GM12878 (cell line): ENCODE results near the gene BRIX1. TPM values are rescaled to one million over a fixed set of nuclear protein-coding genes. Genes with fewer than 3 reads are reported as not detected.

Experiments
- ATAC-seq: fragments of 200-7000 bp; cut with Tn5 transposase; 3 replicates; pipeline ENCODE4 v1.9.1; 2020; ENCODE audit warnings: mild to moderate bottlenecking, moderate library complexity
- BruUV-seq: library from RNA; stranded (reverse); fragments of 400-500 nt; replicated peaks from 2 replicates; lab custom pipeline; 2021; lab: Mats Ljungman, UMichigan
- CTCF ChIA-PET: fragments of 300-600 bp; sonication (Branson Sonifier 250); formaldehyde crosslinking; extraction: SDS; loops from one replicate; lab custom pipeline; 2021; ENCODE audit warnings: inconsistent platforms; lab: Yijun Ruan, JAX
- POLR2A ChIA-PET: fragments of 350-600 bp; formaldehyde crosslinking; extraction: SDS; loops from one replicate; lab custom pipeline; 2021; ENCODE audit warnings: inconsistent platforms; lab: Charles Lee
- RAD21 ChIA-PET: fragments of 300-600 bp; sonication (Branson Sonifier 250); formaldehyde crosslinking; loops from one replicate; lab custom pipeline; 2023; ENCODE audit warnings: antibody characterized with exemption; ENCODE audit not compliant: unreplicated experiment; lab: Charles Lee
- SMC1A ChIA-PET: fragments of 300-600 bp; sonication (Branson Sonifier 250); formaldehyde crosslinking; loops from one replicate; lab custom pipeline; 2023; ENCODE audit not compliant: unreplicated experiment, uncharacterized antibody; lab: Charles Lee
- DNase-seq: peaks from one replicate; pipeline ENCODE4 v3.0.0-alpha.2; 2011; ENCODE audit warnings: low read depth, low spot score
- FAIRE-seq: peaks from 3 replicates; lab custom pipeline; 2011; peaks lifted over from hg19 to GRCh38; lab: Jason Lieb, UNC
- H2AFZ ChIP-seq: 2 replicates; pipeline ENCODE4 v1.6.0; 2011; ENCODE audit warnings: low read depth, low read length, control low read depth; ENCODE audit not compliant: control insufficient read depth
- H3K27ac ChIP-seq: 2 replicates; pipeline ENCODE4 v1.5.1; 2011; ENCODE audit warnings: control low read depth; ENCODE audit not compliant: control insufficient read depth, insufficient read depth
- H3K27me3 ChIP-seq, 2 experiments: replicated peaks in 1 of 2; 2 replicates each; pipeline versions ENCODE4 v1.6.0 to v1.6.1; 2011; ENCODE audit warnings: low read length in 1 of 2; ENCODE audit not compliant: control insufficient read depth in 2 of 2, insufficient read depth in 2 of 2
- H3K36me3 ChIP-seq, 2 experiments: 2 replicates each; pipeline ENCODE4 v1.5.1; 2011; ENCODE audit warnings: low read length in 1 of 2; ENCODE audit not compliant: control insufficient read depth in 2 of 2, insufficient read depth in 2 of 2
- H3K4me1 ChIP-seq: 2 replicates; pipeline ENCODE4 v1.6.1; 2011; ENCODE audit warnings: mild to moderate bottlenecking, low read length, moderate library complexity, mixed read lengths; ENCODE audit not compliant: control insufficient read depth, insufficient read depth
- H3K4me2 ChIP-seq: 2 replicates; pipeline ENCODE4 v1.6.0; 2011; ENCODE audit warnings: control low read depth; ENCODE audit not compliant: control insufficient read depth, insufficient read depth
- H3K4me3 ChIP-seq: fragments of 200-600 bp; sonication (generic); 2 replicates; pipeline ENCODE4 v1.5.1; 2016
- H3K79me2 ChIP-seq: 2 replicates; pipeline ENCODE4 v1.6.0; 2011; ENCODE audit warnings: low read length; ENCODE audit not compliant: control insufficient read depth, insufficient read depth
- H3K9ac ChIP-seq: 2 replicates; pipeline ENCODE4 v1.8.0; 2011; ENCODE audit warnings: low read length, control low read depth, mixed read lengths; ENCODE audit not compliant: control insufficient read depth, insufficient read depth
- H3K9me3 ChIP-seq: replicated peaks from 3 replicates; pipeline ENCODE4 v1.5.1; 2011; ENCODE audit warnings: mild to moderate bottlenecking, low read length; ENCODE audit not compliant: control insufficient read depth, insufficient read depth
- H4K20me1 ChIP-seq: 2 replicates; pipeline ENCODE4 v1.6.0; 2011; ENCODE audit not compliant: control insufficient read depth, insufficient read depth
- POLR2AphosphoS5 ChIP-seq: IDR thresholded peaks from 2 replicates; pipeline ENCODE4 v1.6.1; 2011; ENCODE audit warnings: mild to moderate bottlenecking, low read length, inconsistent platforms
- SIN3A ChIP-seq: IDR thresholded peaks from 2 replicates; pipeline ENCODE4 v1.6.1; 2012; ENCODE audit warnings: low read depth, low read length, improper control_type of control experiment
- ZBED1 ChIP-seq: IDR thresholded peaks from 2 replicates; pipeline ENCODE4 v1.6.1; 2016; ENCODE audit warnings: borderline replicate concordance
- ZNF687 ChIP-seq: fragments of 450-650 bp; IDR thresholded peaks from 2 replicates; pipeline ENCODE4 v1.6.1; 2017; ENCODE audit warnings: mild to moderate bottlenecking, moderate library complexity
- WGBS: methylation state at CpG from one replicate; pipeline ENCODE4 v1.1.6; 2016; ENCODE audit warnings: low lambda C conversion rate; ENCODE audit not compliant: insufficient replicate concordance, insufficient coverage; ENCODE audit errors: missing lambda C conversion rate; 5-methylcytosine and 5-hydroxymethylcytosine counted together
- in situ Hi-C: fragments of 300-500 bp; cut with MboI; formaldehyde crosslinking; loops from 9 replicates; pipeline ENCODE4 v1.14.3; 2018; ENCODE audit warnings: mixed read lengths
- intact Hi-C: fragments of 100-400 bp; cut with micrococcal nuclease; formaldehyde crosslinking; loops from one replicate; pipeline ENCODE4 v1.14.2; 2022; ENCODE audit not compliant: unreplicated experiment
- polyA plus RNA-seq, 11 experiments: library from polyadenylated mRNA; depleted of rRNA in 4 of 11; unstranded in 6 of 11; stranded (reverse) in 5 of 11; fragments of >200 nt; fragmentation: Nextera tagmentation in 4 of 11; fragmentation: Illumina TruSeq in 1 of 11; extraction: Ambion mirVana in 4 of 11; extraction: Trizol in 1 of 11; gene quantifications; 1 replicate in 1 of 11; 2 replicates in 10 of 11; pipeline versions ENCODE4 v1.2.1 to v1.2.3, GENCODE V29; 2011 to 2016; ENCODE audit warnings: inconsistent platforms in 2 of 11, missing spikeins in 2 of 11, low read depth in 1 of 11
- total RNA-seq, 4 experiments: library from RNA; depleted of rRNA in 3 of 4; stranded (reverse); fragments of >200 nt in 3 of 4; fragmentation: Illumina TruSeq in 1 of 4; extraction: Trizol in 1 of 4; gene quantifications; 2 replicates each; pipeline versions ENCODE4 v1.2.1 to v1.2.3, GENCODE V29; 2013 to 2021

Gene BRIX1
- total and polyA plus RNA-seq, 10 of the 15 experiments (the other 5 are each of a cell fraction or from before 2014, with no cell fraction given), result 48.3 to 119 (median 78.9) TPM

DNA sequence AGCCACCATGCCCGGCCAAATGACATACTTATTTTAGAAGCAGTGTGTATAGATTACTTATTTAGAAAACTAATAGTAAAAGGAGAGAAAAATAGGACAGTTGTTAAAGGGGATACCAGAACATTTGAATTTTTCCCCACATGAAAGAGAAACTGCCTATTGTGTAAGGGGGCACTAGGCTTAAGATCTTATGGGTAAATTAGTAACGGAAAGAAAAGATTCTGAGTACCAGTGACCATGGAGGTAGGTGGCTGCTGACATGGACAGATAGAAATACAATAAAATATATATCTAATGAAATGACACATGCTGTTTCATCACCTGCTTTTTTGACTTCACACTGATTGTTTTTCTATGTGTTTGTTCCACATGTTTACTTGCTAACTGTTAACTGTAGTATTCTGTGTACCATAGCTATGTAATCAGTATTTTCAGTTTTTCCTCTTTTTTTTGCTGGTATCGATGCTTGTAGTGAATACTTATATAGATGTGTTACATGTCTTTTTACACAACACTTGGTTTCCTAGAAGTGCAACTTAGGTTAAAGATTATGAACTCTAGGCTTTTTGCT, 10.9 kb downstream of the BRIX1 start:
- H3K27ac ChIP-seq, result no peak overlapping the region
- no peaks in the 10 kb centered on the region for H4K20me1 ChIP-seq
- POLR2A ChIA-PET, result no interaction called here
- H3K36me3 ChIP-seq, result peaks cover 0 to 14% of the 10 kb centered on the region in 2 experiments; a peak in 3 of 4 replicates
- ATAC-seq (no peak), FAIRE-seq (no peak), DNase-seq (no peak)
- no peak overlapping the region for H3K4me3 ChIP-seq
- BruUV-seq, result TSS peak; percentile 54
- CTCF ChIA-PET, result no interaction called here
- no peak overlapping the region for H3K9ac ChIP-seq
- TF ChIP-seq POLR2AphosphoS5, result peak; percentile 34; the same call in 1 of the 2 replicates
- no peak for TF ChIP-seq ZNF687
- TF ChIP-seq ZBED1, result no peak
- TF ChIP-seq SIN3A, result no peak
- intact Hi-C loops (loop anchor here (10.0 kb wide), 1 partner anchor 1228 kb away; the partner anchor contains the start of genes LMBRD2 and SKP2), in situ Hi-C loops (no loop called here)
- RAD21 ChIA-PET, result no interaction called here
- no peak overlapping the region for H2AFZ ChIP-seq
- SMC1A ChIA-PET, result interaction anchor here (0.6 kb wide), 1 partner anchor 10 kb away, joined by 4 read pairs; no protein-coding TSS in a partner anchor
- H3K4me2 ChIP-seq, result no peak overlapping the region
- peaks cover 17% of the 10 kb centered on the region for H3K79me2 ChIP-seq
- 63% methylated on average over 3 of the region's 3 CpGs for WGBS
- no peaks in the 10 kb centered on the region for H3K9me3 ChIP-seq
- no peaks in the 10 kb centered on the region for H3K27me3 ChIP-seq
- H3K4me1 ChIP-seq, result no peaks in the 10 kb centered on the region; the same call in 1 of the 2 replicates
